NCI-H1105 treated with DMSO at 0.1 percent for 48 hours (cell line): ENCODE measurements around the gene PLEKHG4.

Experiments used
- DNase-seq: peaks from one replicate; lab custom pipeline; 2025; lab: John Stamatoyannopoulos, UW

The PLEKHG4 gene

DNA sequence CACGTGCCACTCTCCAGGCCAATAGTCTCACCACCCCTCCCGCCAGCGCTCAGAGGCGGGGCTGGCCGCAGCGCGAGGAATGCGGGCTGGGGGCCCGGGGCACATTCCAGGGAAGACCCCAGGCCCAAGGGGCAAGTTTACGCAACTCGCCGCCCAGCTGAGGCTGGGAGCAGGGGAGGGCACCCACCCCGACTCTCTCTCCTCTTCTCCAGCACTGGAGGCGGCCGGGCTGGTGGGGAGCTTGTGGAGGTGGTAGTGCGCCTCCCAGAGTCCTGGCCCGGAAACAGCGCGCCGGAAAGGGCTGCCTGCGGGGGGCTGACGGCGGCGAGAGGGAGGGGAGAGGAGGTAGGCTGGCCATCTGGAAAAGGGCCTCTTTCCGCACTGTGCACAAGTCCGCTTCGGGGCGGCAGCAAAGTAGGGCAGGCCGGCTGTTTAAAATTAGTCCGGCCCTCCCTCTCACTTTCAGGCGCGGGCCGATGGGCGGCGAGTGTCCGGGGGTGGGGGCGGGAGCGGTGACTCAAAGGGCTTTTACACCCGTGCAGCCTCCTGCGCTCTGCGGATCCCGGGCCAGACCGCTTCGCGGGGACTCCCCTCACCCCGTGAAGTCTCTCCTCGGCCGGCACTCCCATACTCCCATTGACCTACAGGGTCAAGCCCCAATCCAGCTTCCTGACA lies 33.1 kb upstream of the PLEKHG4 start:
- no peak for DNase-seq

- DNase-seq, result peak; percentile 53
Observed at GRCh38 chr16:67246756-67247191, 32.6 kb upstream of the PLEKHG4 start.

DNA sequence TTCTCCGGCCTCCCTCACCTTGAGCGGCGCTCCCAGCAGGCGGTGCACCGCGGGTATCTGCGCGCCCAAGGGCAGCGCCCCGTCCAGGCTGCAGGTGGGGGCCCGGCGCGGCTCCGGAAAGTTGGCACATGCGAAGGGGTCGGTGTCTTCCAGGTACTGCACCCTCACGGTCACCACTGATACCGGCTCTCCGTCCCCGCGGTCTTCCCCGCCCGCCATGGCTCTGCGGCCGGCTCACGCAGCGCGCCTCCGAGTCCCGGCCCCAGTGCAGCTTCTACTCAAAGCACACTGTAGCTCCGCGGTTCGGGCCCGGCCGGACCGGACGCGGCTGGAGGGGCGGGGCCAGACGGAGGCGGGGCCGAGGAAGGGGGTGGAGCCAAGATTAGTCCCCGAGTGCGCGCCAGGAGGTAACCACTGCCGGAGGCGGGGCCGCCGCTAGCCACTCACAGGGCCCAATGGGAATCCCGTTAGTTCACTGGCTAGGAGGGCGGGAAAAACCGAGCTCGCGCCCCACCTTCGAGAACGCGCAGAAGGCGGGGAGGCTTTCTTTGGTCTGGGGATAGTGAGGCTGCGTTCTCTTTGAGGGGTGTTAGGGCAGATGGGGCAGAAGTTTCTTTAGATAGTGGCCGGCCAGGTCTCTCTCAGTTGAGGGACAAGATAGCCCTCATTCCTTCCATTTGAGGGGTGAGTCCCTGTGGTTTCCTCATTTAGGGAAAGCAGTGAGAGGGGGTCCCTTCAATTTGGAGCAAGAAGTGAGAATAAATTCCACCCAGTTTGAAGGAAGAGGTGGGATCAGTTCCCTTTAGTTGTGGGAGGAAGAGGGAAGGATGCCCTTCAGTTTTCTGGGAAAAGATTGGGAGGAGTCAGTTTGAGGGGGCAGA lies 31.9 kb upstream of the PLEKHG4 start, which contains the start of gene FHOD1:
Gene FHOD1 (minus strand): TSS at position 290 of the 881 bp plus-strand sequence. CDS start 71 bp downstream, at position 219.
- DNase-seq, result peak; percentile 84

DNA sequence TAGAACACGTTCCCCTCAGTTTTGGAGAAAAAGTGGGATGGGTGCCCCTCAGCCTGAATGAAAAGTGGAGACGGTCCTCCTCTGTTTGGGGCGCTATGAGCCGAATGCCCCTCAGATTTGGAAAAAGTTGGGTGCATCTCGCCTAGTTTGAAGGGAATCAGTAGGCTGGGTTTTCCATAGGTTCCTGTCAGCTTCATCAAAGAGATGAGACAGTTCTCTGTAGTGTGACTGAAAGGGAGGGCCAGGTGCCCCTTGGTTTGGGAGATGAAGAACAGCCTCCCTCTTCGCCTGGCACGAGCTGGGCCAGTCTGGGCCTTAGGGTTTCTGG lies 31.3 kb upstream of the PLEKHG4 start:
- DNase-seq, result no peak

GRCh38 chr16:67248401-67249177 lies 30.7 kb upstream of the PLEKHG4 start, which contains the start of gene SLC9A5:
Gene SLC9A5 (plus strand): TSS chr16:67248979. CDS start chr16:67249015, 36 bp downstream.
- no peak for DNase-seq

DNA sequence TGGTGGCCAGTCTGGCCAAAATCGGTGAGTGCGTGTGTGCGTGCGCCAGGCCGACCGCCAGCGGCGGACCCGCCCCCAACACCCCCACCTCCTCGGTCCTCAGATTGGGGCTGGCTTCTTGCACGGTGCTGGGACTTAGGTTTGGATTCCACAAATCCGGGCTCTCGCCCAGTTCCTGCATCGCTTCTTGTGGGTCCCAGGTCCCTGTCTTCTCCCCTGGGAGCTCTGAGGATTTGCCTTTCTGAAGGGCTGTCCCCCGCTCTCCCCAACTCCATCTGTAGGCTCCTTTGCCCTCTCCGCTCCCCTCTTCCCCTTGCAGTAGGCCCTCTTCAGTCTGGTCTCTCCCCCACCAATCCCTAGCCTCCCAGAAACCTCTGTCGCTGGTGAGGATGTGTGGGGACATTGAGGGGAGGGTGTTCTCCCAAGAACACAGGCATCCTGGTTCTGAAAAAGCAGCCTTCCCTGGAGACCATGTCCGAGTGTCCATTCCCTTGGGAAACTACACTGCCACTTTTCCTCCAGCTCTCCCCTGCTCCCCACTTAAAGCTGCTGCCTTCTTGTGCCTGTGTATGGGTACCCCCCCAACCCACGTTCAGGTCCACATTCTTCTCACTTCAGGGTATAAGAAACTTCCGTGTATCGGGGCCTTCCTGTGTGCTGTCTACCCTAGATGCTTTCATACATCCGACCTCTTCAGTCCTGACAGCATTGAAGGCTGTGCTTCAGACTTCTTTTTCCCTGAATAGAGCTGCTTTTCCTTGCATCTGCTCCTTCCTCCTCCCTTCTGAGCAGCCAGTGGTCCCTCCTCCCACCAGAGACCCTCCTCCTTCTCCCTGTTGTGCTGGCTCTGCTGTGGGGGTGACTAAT lies 29.9 kb upstream of the PLEKHG4 start:
- DNase-seq, result no peak

DNA sequence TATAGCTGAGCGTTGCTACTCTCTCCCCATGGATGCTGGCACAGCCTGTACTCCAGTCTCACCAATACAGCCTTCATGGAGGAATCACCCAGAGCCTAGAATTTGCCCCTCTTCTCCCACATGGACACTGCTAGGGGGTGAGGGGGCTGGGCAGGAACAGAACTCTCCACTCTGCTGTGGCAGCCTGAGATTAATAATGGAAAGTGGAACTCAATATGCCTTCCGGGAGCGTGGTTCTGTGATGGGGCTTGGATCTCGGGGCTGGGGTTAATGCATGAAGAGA lies 29.3 kb upstream of the PLEKHG4 start:
- no peak for DNase-seq

- no peak for DNase-seq
Observed at GRCh38 chr16:67252609-67253497, 26.5 kb upstream of the PLEKHG4 start.

- no peak for DNase-seq
Observed at GRCh38 chr16:67254801-67255552, 24.4 kb upstream of the PLEKHG4 start.

DNA sequence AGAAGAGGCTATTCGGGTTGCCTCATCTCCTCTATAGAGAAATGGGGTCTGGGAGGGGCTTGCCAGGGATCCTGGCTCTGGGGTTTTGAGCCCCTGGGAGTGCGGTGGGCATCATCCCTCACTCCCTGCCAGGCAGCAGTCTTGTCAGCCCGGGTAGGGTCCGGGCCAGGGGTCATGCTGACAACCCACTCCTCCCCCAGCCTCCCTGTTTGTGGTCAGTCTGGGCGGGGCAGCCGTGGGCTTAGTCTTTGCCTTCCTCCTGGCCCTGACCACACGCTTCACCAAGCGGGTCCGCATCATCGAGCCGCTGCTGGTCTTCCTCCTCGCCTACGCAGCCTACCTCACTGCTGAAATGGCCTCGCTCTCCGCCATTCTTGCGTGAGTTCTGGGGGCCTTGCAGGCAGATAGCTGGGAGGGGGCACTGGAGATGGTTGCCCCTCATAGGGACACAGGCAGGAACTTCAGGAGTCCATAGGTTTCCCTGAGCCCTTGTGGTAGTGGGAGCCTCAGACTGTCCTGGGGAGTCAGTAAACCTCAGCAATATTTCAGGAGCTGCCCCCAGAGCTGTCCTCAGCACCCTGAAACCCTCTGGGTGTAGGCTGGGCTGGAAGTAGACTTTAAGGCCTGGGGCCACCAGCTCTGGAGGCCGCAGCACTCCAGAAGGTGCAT lies 23.6 kb upstream of the PLEKHG4 start:
- DNase-seq, result no peak

DNA sequence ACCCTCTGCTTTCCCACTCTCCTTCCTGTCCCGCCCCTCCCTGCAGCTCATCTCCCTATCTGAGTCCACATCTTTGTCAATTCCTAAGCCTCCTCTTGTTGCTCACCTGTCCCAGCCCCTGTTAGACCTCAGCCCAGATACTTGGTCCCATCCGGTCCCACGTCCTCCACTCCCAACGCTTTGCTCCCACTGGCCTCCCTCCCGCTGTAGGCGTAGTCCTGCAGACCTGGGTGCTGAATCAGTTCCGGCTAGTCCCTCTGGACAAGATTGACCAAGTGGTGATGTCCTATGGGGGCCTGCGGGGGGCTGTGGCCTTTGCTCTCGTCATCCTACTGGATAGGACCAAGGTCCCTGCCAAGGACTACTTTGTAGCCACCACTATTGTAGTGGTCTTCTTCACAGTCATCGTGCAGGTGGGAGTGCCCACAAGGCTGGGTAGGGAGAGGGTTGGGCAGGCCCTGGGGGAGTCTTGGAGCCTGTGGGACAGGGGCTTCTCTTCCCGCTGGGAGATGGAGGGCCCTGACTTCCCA lies 22.6 kb upstream of the PLEKHG4 start:
- DNase-seq, result no peak

DNA sequence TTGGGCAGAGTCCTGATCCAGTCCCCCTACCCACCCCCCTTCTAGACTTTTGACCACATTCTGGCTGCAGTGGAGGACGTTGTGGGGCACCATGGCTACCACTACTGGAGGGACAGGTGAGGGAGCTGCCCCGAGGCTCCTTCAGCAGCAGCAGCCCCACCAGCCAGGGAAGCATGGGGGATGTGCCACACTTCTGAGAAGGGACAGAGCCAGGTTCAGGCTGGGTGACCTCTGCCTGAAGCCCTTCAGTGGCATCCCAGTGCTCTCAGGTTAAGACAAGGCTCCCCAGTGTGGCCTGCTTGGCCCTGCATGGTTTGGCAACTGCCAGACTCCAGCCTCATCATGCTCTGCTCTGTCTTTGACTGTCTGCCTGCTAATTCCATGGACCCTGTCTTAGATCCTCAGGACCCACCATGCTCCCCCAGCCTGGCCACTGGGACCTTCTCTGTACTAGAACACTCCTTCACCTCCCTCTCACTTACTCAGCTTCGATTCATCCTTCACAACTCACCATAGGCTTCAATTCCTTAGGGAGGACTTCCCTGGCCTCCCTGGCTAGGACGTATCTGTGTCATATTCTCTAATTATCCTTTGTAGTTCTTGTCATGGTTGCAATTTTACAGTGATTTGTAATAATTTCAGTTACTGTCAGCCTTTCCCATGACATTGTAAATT lies 21.7 kb upstream of the PLEKHG4 start:
- DNase-seq, result no peak

DNA sequence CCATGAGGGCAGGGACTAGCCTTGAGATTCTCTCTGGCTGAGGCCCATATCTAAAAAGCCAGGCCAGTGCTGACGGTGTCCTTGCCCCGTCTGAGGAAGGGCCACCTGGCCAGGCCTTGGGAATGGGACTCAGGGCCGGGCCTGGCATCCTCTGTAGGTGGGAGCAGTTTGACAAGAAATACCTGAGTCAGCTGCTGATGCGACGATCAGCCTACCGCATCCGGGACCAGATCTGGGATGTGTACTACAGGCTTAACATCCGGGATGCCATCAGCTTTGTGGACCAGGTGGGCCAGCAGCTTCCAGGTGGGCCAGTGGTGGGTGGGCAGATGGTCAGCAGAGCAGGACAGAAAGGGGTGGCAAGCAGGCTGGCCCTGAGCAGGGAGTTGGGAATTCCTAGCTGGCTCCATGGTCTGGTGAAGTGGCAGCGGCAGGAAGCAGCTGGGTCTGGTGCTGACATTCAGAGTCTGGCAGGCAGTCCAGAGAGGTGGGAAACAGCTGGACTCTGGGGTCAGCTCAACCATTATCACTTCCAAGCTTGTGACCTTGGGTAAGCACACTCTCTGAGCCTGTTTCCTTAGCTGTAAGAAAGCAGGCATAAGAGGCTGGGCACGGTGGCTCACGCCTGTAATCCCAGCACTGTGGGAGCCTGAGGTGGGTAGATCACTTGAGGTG lies 21.0 kb upstream of the PLEKHG4 start:
- DNase-seq, result no peak

- no peak for DNase-seq
Observed at GRCh38 chr16:67259705-67260104, 19.6 kb upstream of the PLEKHG4 start.

- no peak for DNase-seq
Observed at GRCh38 chr16:67260426-67261063, 18.8 kb upstream of the PLEKHG4 start.

- no peak for DNase-seq
Observed at GRCh38 chr16:67263201-67263600, 16.1 kb upstream of the PLEKHG4 start.

DNA sequence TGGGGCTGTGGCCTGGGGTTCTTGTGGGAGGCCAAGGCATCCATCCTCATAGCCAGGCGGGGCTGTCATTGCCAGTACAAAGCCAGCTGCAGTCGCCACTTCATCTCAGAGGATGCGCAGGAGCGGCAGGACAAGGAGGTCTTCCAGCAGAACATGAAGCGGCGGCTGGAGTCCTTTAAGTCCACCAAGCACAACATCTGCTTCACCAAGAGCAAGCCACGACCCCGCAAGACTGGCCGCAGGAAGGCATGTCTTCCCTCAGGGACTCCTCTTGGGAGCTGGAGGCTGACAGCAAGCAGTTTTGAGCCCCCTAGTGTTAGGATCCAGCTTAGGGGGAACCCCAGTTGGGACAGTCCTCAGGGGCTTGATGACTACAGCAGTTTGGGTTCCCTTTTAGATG lies 15.1 kb upstream of the PLEKHG4 start:
- no peak for DNase-seq
